HCT116 (cell line): ENCODE data around the gene TMEM121. TPM values are rescaled to one million over a fixed set of nuclear protein-coding genes. Genes with fewer than 3 reads are reported as not detected.

Source experiments
- ATAC-seq: fragments of 200-7000 bp; cut with Tn5 transposase; 2 replicates; pipeline ENCODE4 v1.9.1; 2020; ENCODE audit warnings: mild to moderate bottlenecking, moderate library complexity
- BruUV-seq: library from RNA; stranded (reverse); fragments of 400-500 nt; replicated peaks from 2 replicates; lab custom pipeline; 2021; lab: Mats Ljungman, UMichigan
- CTCF ChIA-PET: fragments of 300-600 bp; sonication (Branson Sonifier 250); formaldehyde crosslinking; loops from one replicate; lab custom pipeline; 2021; ENCODE audit warnings: antibody characterized with exemption; lab: Charles Lee
- POLR2A ChIA-PET: fragments of 300-600, 350-600 bp; sonication (Branson Sonifier 250); formaldehyde crosslinking; loops from one replicate; lab custom pipeline; 2021; ENCODE audit warnings: antibody characterized with exemption; lab: Charles Lee
- RAD21 ChIA-PET, 2 experiments: fragments of 300-600 bp; sonication (Branson Sonifier 250); formaldehyde crosslinking; loops; one replicate each; lab custom pipeline; 2023; ENCODE audit warnings: low total read pairs in 2 of 2; ENCODE audit not compliant: uncharacterized antibody in 2 of 2, unreplicated experiment in 2 of 2, low non-redundant PET in 1 of 2; lab: Charles Lee
- DNase-seq: peaks from one replicate; pipeline ENCODE4 v3.0.0-alpha.2; 2010; ENCODE audit warnings: low read depth, low spot score
- H2AFZ ChIP-seq: fragments of 200-600 bp; shearing (Covaris generic), sonication (generic); 2 replicates; pipeline ENCODE4 v1.6.1; 2017; ENCODE audit warnings: low read depth, mixed run types, mixed read lengths, antibody characterized with exemption, low read length; ENCODE audit not compliant: poor library complexity, severe bottlenecking
- H3K27ac ChIP-seq: 2 replicates; pipeline ENCODE4 v1.5.1; 2012; ENCODE audit warnings: low read depth, low read length
- H3K27me3 ChIP-seq: fragments of 200-600 bp; sonication (generic); 2 replicates; pipeline ENCODE4 v1.6.1; 2016; ENCODE audit warnings: mixed run types, low read length, mixed read lengths; ENCODE audit not compliant: insufficient read depth
- H3K36me3 ChIP-seq, 2 experiments: fragments of 200-500 bp in 1 of 2; fragments of 200-600 bp in 1 of 2; sonication (Bioruptor generic) in 1 of 2; sonication (generic) in 1 of 2; 2 replicates each; pipeline versions ENCODE4 v1.5.1 to v1.6.1; 2014 to 2016; ENCODE audit warnings: low read length in 2 of 2, inconsistent platforms in 1 of 2, mixed read lengths in 1 of 2, mixed run types in 1 of 2; ENCODE audit not compliant: insufficient read depth in 2 of 2, control insufficient read depth in 1 of 2
- H3K4me1 ChIP-seq, 2 experiments: fragments of 200-600 bp in 1 of 2; sonication (generic) in 1 of 2; 2 replicates each; pipeline versions ENCODE4 v1.5.1 to v1.6.1; 2012 to 2017; ENCODE audit warnings: low read length in 2 of 2, inconsistent platforms in 1 of 2, mild to moderate bottlenecking in 1 of 2, mixed read lengths in 1 of 2, mixed run types in 1 of 2, moderate library complexity in 1 of 2; ENCODE audit not compliant: insufficient read depth in 2 of 2, control insufficient read depth in 1 of 2
- H3K4me2 ChIP-seq: fragments of 200-600 bp; sonication (generic); 2 replicates; pipeline ENCODE4 v1.6.1; 2017; ENCODE audit warnings: mixed run types, low read length, mixed read lengths
- H3K4me3 ChIP-seq, 2 experiments: fragments of 200-600 bp in 1 of 2; sonication (generic) in 1 of 2; replicated peaks in 1 of 2; 2 replicates each; pipeline ENCODE4 v1.5.1; 2011 to 2016; ENCODE audit warnings: low read length in 2 of 2, control low read depth in 1 of 2, low read depth in 1 of 2, mild to moderate bottlenecking in 1 of 2, mixed read lengths in 1 of 2, mixed run types in 1 of 2
- H3K79me2 ChIP-seq: fragments of 200-600 bp; sonication (generic); 2 replicates; pipeline ENCODE4 v1.6.1; 2017; ENCODE audit warnings: mild to moderate bottlenecking, mixed run types, low read length, moderate library complexity, mixed read lengths; ENCODE audit not compliant: insufficient read depth
- H3K9ac ChIP-seq: fragments of 200-600 bp; sonication (generic); 2 replicates; pipeline ENCODE4 v1.6.1; 2016; ENCODE audit warnings: low read length, mixed read lengths
- H3K9me2 ChIP-seq: fragments of 200-600 bp; sonication (generic), shearing (Covaris generic); 2 replicates; pipeline ENCODE4 v1.6.1; 2017; ENCODE audit warnings: mixed run types, mild to moderate bottlenecking, moderate library complexity; ENCODE audit not compliant: insufficient read depth
- H3K9me3 ChIP-seq, 2 experiments: fragments of 200-500 bp in 1 of 2; fragments of 200-600 bp in 1 of 2; sonication (Bioruptor generic) in 1 of 2; sonication (generic) in 1 of 2; 2 replicates each; pipeline ENCODE4 v1.6.1; 2014 to 2017; ENCODE audit warnings: low read length in 2 of 2, mixed read lengths in 2 of 2, inconsistent platforms in 1 of 2, low read depth in 1 of 2, mild to moderate bottlenecking in 1 of 2, mixed run types in 1 of 2, moderate library complexity in 1 of 2; ENCODE audit not compliant: control insufficient read depth in 1 of 2, insufficient read depth in 1 of 2
- H4K20me1 ChIP-seq: fragments of 200-600 bp; sonication (generic), shearing (Covaris generic); 2 replicates; pipeline ENCODE4 v1.6.1; 2017; ENCODE audit warnings: mixed run types, mild to moderate bottlenecking, moderate library complexity; ENCODE audit not compliant: insufficient read depth
- CBX3 ChIP-seq: IDR thresholded peaks from 2 replicates; pipeline ENCODE4 v1.6.1; 2012; ENCODE audit warnings: low read depth
- EGR1 ChIP-seq: IDR thresholded peaks from 2 replicates; pipeline ENCODE4 v1.6.1; 2012; ENCODE audit warnings: low read depth
- EZH2phosphoT487 ChIP-seq: fragments of 200-600 bp; IDR thresholded peaks from 2 replicates; pipeline ENCODE4 v1.6.1; 2018; ENCODE audit warnings: antibody characterized with exemption, borderline replicate concordance
- POLR2A ChIP-seq: IDR thresholded peaks from 2 replicates; pipeline ENCODE4 v1.7.0; 2011; ENCODE audit warnings: borderline replicate concordance; ENCODE audit not compliant: insufficient read depth, insufficient read length; ENCODE audit errors: extremely low read depth
- SIN3A ChIP-seq: IDR thresholded peaks from 2 replicates; pipeline ENCODE4 v1.6.1; 2012; ENCODE audit warnings: low read depth
- SP1 ChIP-seq: IDR thresholded peaks from 2 replicates; pipeline ENCODE4 v1.6.1; 2012; ENCODE audit warnings: low read depth
- SRF ChIP-seq: IDR thresholded peaks from 2 replicates; pipeline ENCODE4 v1.6.1; 2012; ENCODE audit warnings: low read depth
- TCF7L2 ChIP-seq: IDR thresholded peaks from 2 replicates; pipeline ENCODE4 v1.7.0; 2011; ENCODE audit warnings: borderline replicate concordance, inconsistent platforms; ENCODE audit not compliant: insufficient read depth, insufficient read length; ENCODE audit errors: extremely low read depth
- YY1 ChIP-seq: IDR thresholded peaks from 2 replicates; pipeline ENCODE4 v1.6.1; 2011; ENCODE audit warnings: low read length, low read depth, moderate library complexity, mild to moderate bottlenecking; ENCODE audit not compliant: insufficient replicate concordance; ENCODE audit errors: extremely low read depth
- ZFX ChIP-seq: fragments of 450-650 bp; IDR thresholded peaks from 2 replicates; pipeline ENCODE4 v1.6.1; 2017
- ZNF274 ChIP-seq: fragments of 200-500 bp; sonication (Bioruptor generic); IDR thresholded peaks from 2 replicates; pipeline ENCODE4 v1.6.1; 2014; ENCODE audit warnings: mild to moderate bottlenecking, low read depth, low read length, inconsistent platforms
- intact Hi-C: fragments of 100-400 bp; cut with micrococcal nuclease; formaldehyde crosslinking; loops from 2 replicates; pipeline ENCODE4 v1.10.0; 2022
- total RNA-seq: library from RNA; stranded (reverse); gene quantifications from one replicate; pipeline ENCODE4 v1.2.1, GENCODE V29; 2021; ENCODE audit not compliant: unreplicated experiment
- TF ChIP-seq, protein P1 (sequence below): IDR thresholded peaks from 2 replicates; pipeline ENCODE4 v1.6.1; 2012
- TF ChIP-seq, protein P2 (sequence below): IDR thresholded peaks from 2 replicates; pipeline ENCODE4 v1.6.1; 2012
- TF ChIP-seq, protein P3 (sequence below): IDR thresholded peaks from 2 replicates; pipeline ENCODE4 v1.6.1; 2011; ENCODE audit warnings: mild to moderate bottlenecking, low read length, moderate library complexity; ENCODE audit not compliant: insufficient replicate concordance; ENCODE audit errors: extremely low read depth
- TF ChIP-seq, protein P4 (sequence below): IDR thresholded peaks from 2 replicates; pipeline ENCODE4 v1.6.1; 2012; ENCODE audit warnings: low read depth

The TMEM121 gene
- total RNA-seq, 1 experiment from 2014 or later = 5.5 TPM

DNA sequence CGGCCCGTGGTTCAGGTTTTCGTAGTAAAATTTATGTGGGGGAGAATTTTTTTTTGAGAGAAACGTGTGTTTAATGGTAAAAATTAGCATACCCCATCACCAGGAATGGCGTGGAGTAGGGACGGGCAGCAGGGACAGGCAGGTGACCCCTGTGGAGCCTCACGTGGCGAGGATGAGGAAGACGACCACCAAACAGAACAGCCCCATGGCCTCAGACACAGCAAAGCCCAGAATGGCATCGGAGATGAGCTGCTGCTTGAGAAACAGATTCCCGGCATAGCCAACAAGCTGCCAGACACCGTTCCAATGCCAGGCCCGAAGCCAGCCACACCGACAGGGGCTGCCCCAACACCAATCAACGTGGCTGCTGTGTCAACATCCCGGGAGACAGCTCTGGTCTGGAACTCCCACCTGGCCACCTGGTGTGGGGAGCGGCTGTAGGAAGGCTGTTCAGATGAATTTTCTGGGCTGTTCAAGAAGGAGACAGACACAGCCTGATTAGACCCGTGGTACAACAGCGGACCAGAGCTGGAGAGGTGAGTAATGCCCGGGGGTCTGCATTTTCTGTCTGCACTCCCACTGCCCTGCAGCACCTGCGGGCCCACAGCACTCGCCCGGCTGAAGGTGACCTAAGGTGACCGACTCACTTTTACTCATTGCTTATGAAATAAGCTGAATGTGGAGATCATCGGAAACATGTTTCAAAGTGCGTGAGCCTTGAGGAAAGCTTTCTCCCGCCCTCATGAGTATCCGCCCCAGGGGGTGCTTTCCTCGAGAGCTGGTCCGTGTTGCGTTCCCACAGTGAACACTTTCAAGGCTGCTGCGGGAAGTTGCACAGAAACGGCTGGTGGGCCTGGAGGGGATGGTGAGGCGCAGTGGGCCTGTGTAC lies 10.6 kb downstream of the TMEM121 start:
- Histone ChIP-seq H3K4me2 (no peak overlapping the region), H4K20me1 (no peaks in the 10 kb centered on the region), H3K4me3 (no peak overlapping the region), H3K9me3 (no peaks in the 10 kb centered on the region), H3K27me3 (no peaks in the 10 kb centered on the region), H3K36me3 (no peaks in the 10 kb centered on the region), H3K9me2 (no peaks in the 10 kb centered on the region), H3K4me1 (peaks cover 0 to 3% of the 10 kb centered on the region in 2 experiments; a peak in 1 of 4 replicates), H3K79me2 (no peaks in the 10 kb centered on the region), H2AFZ (no peak overlapping the region), H3K9ac (no peak overlapping the region), H3K27ac (no peak overlapping the region)
- no peak for DNase-seq
- RAD21 ChIA-PET = no interaction called here
- TF ChIP-seq, protein P1, sequence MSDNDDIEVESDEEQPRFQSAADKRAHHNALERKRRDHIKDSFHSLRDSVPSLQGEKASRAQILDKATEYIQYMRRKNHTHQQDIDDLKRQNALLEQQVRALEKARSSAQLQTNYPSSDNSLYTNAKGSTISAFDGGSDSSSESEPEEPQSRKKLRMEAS = no peak
- TF ChIP-seq SP1 (no peak), POLR2A (no peak), ZFX (no peak), SRF (no peak), YY1 (no peak), ZNF274 (no peak), CBX3 (no peak), EZH2phosphoT487 (no peak), TCF7L2 (no peak), EGR1 (no peak), SIN3A (no peak)
- TF ChIP-seq, protein P2, sequence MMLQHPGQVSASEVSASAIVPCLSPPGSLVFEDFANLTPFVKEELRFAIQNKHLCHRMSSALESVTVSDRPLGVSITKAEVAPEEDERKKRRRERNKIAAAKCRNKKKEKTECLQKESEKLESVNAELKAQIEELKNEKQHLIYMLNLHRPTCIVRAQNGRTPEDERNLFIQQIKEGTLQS = no peak
- TF ChIP-seq, protein P3, sequence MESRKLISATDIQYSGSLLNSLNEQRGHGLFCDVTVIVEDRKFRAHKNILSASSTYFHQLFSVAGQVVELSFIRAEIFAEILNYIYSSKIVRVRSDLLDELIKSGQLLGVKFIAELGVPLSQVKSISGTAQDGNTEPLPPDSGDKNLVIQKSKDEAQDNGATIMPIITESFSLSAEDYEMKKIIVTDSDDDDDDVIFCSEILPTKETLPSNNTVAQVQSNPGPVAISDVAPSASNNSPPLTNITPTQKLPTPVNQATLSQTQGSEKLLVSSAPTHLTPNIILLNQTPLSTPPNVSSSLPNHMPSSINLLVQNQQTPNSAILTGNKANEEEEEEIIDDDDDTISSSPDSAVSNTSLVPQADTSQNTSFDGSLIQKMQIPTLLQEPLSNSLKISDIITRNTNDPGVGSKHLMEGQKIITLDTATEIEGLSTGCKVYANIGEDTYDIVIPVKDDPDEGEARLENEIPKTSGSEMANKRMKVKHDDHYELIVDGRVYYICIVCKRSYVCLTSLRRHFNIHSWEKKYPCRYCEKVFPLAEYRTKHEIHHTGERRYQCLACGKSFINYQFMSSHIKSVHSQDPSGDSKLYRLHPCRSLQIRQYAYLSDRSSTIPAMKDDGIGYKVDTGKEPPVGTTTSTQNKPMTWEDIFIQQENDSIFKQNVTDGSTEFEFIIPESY = no peak
- TF ChIP-seq, protein P4, sequence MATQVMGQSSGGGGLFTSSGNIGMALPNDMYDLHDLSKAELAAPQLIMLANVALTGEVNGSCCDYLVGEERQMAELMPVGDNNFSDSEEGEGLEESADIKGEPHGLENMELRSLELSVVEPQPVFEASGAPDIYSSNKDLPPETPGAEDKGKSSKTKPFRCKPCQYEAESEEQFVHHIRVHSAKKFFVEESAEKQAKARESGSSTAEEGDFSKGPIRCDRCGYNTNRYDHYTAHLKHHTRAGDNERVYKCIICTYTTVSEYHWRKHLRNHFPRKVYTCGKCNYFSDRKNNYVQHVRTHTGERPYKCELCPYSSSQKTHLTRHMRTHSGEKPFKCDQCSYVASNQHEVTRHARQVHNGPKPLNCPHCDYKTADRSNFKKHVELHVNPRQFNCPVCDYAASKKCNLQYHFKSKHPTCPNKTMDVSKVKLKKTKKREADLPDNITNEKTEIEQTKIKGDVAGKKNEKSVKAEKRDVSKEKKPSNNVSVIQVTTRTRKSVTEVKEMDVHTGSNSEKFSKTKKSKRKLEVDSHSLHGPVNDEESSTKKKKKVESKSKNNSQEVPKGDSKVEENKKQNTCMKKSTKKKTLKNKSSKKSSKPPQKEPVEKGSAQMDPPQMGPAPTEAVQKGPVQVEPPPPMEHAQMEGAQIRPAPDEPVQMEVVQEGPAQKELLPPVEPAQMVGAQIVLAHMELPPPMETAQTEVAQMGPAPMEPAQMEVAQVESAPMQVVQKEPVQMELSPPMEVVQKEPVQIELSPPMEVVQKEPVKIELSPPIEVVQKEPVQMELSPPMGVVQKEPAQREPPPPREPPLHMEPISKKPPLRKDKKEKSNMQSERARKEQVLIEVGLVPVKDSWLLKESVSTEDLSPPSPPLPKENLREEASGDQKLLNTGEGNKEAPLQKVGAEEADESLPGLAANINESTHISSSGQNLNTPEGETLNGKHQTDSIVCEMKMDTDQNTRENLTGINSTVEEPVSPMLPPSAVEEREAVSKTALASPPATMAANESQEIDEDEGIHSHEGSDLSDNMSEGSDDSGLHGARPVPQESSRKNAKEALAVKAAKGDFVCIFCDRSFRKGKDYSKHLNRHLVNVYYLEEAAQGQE = no peak
- no peak for ATAC-seq
- BruUV-seq = no TSS peak
- intact Hi-C loops = loop anchor here (5.0 to 10.0 kb wide), 2 partner anchors 410 to 618 kb away; no protein-coding TSS in a partner anchor
- CTCF ChIA-PET = interaction anchor here (0.8 to 1.9 kb wide), 3 partner anchors 9 to 56 kb away, joined by 4 to 7 read pairs (median 5); no protein-coding TSS in a partner anchor
- POLR2A ChIA-PET = no interaction called here
